GM12878 (cell line): ENCODE measurements around the gene SMPD3. TPM values are rescaled to one million over a fixed set of nuclear protein-coding genes. Genes with fewer than 3 reads are reported as not detected.

ENCODE experiments used
- ATAC-seq: fragments of 200-7000 bp; cut with Tn5 transposase; 3 replicates; pipeline ENCODE4 v1.9.1; 2020; ENCODE audit warnings: mild to moderate bottlenecking, moderate library complexity
- BruUV-seq: library from RNA; stranded (reverse); fragments of 400-500 nt; replicated peaks from 2 replicates; lab custom pipeline; 2021; lab: Mats Ljungman, UMichigan
- CTCF ChIA-PET: fragments of 300-600 bp; sonication (Branson Sonifier 250); formaldehyde crosslinking; extraction: SDS; loops from one replicate; lab custom pipeline; 2021; ENCODE audit warnings: inconsistent platforms; lab: Yijun Ruan, JAX
- POLR2A ChIA-PET: fragments of 350-600 bp; formaldehyde crosslinking; extraction: SDS; loops from one replicate; lab custom pipeline; 2021; ENCODE audit warnings: inconsistent platforms; lab: Charles Lee
- RAD21 ChIA-PET: fragments of 300-600 bp; sonication (Branson Sonifier 250); formaldehyde crosslinking; loops from one replicate; lab custom pipeline; 2023; ENCODE audit warnings: antibody characterized with exemption; ENCODE audit not compliant: unreplicated experiment; lab: Charles Lee
- SMC1A ChIA-PET: fragments of 300-600 bp; sonication (Branson Sonifier 250); formaldehyde crosslinking; loops from one replicate; lab custom pipeline; 2023; ENCODE audit not compliant: unreplicated experiment, uncharacterized antibody; lab: Charles Lee
- DNase-seq: peaks from one replicate; pipeline ENCODE4 v3.0.0-alpha.2; 2011; ENCODE audit warnings: low read depth, low spot score
- FAIRE-seq: peaks from 3 replicates; lab custom pipeline; 2011; peaks lifted over from hg19 to GRCh38; lab: Jason Lieb, UNC
- H2AFZ ChIP-seq: 2 replicates; pipeline ENCODE4 v1.6.0; 2011; ENCODE audit warnings: low read depth, low read length, control low read depth; ENCODE audit not compliant: control insufficient read depth
- H3K27ac ChIP-seq: 2 replicates; pipeline ENCODE4 v1.5.1; 2011; ENCODE audit warnings: control low read depth; ENCODE audit not compliant: control insufficient read depth, insufficient read depth
- H3K27me3 ChIP-seq, 2 experiments: replicated peaks in 1 of 2; 2 replicates each; pipeline versions ENCODE4 v1.6.0 to v1.6.1; 2011; ENCODE audit warnings: low read length in 1 of 2; ENCODE audit not compliant: control insufficient read depth in 2 of 2, insufficient read depth in 2 of 2
- H3K36me3 ChIP-seq, 2 experiments: 2 replicates each; pipeline ENCODE4 v1.5.1; 2011; ENCODE audit warnings: low read length in 1 of 2; ENCODE audit not compliant: control insufficient read depth in 2 of 2, insufficient read depth in 2 of 2
- H3K4me1 ChIP-seq: 2 replicates; pipeline ENCODE4 v1.6.1; 2011; ENCODE audit warnings: mild to moderate bottlenecking, low read length, moderate library complexity, mixed read lengths; ENCODE audit not compliant: control insufficient read depth, insufficient read depth
- H3K4me2 ChIP-seq: 2 replicates; pipeline ENCODE4 v1.6.0; 2011; ENCODE audit warnings: control low read depth; ENCODE audit not compliant: control insufficient read depth, insufficient read depth
- H3K4me3 ChIP-seq: fragments of 200-600 bp; sonication (generic); 2 replicates; pipeline ENCODE4 v1.5.1; 2016
- H3K79me2 ChIP-seq: 2 replicates; pipeline ENCODE4 v1.6.0; 2011; ENCODE audit warnings: low read length; ENCODE audit not compliant: control insufficient read depth, insufficient read depth
- H3K9ac ChIP-seq: 2 replicates; pipeline ENCODE4 v1.8.0; 2011; ENCODE audit warnings: low read length, control low read depth, mixed read lengths; ENCODE audit not compliant: control insufficient read depth, insufficient read depth
- H3K9me3 ChIP-seq: replicated peaks from 3 replicates; pipeline ENCODE4 v1.5.1; 2011; ENCODE audit warnings: mild to moderate bottlenecking, low read length; ENCODE audit not compliant: control insufficient read depth, insufficient read depth
- H4K20me1 ChIP-seq: 2 replicates; pipeline ENCODE4 v1.6.0; 2011; ENCODE audit not compliant: control insufficient read depth, insufficient read depth
- CHD1 ChIP-seq: IDR thresholded peaks from 2 replicates; pipeline ENCODE4 v1.6.1; 2012; ENCODE audit warnings: low read depth, low read length, improper control_type of control experiment
- REST ChIP-seq: IDR thresholded peaks from 2 replicates; pipeline ENCODE4 v1.6.1; 2012; ENCODE audit warnings: mild to moderate bottlenecking, low read depth, low read length
- WGBS: methylation state at CpG from one replicate; pipeline ENCODE4 v1.1.6; 2016; ENCODE audit warnings: low lambda C conversion rate; ENCODE audit not compliant: insufficient replicate concordance, insufficient coverage; ENCODE audit errors: missing lambda C conversion rate; 5-methylcytosine and 5-hydroxymethylcytosine counted together
- in situ Hi-C: fragments of 300-500 bp; cut with MboI; formaldehyde crosslinking; loops from 9 replicates; pipeline ENCODE4 v1.14.3; 2018; ENCODE audit warnings: mixed read lengths
- intact Hi-C: fragments of 100-400 bp; cut with micrococcal nuclease; formaldehyde crosslinking; loops from one replicate; pipeline ENCODE4 v1.14.2; 2022; ENCODE audit not compliant: unreplicated experiment
- polyA plus RNA-seq, 11 experiments: library from polyadenylated mRNA; depleted of rRNA in 4 of 11; unstranded in 6 of 11; stranded (reverse) in 5 of 11; fragments of >200 nt; fragmentation: Nextera tagmentation in 4 of 11; fragmentation: Illumina TruSeq in 1 of 11; extraction: Ambion mirVana in 4 of 11; extraction: Trizol in 1 of 11; gene quantifications; 1 replicate in 1 of 11; 2 replicates in 10 of 11; pipeline versions ENCODE4 v1.2.1 to v1.2.3, GENCODE V29; 2011 to 2016; ENCODE audit warnings: inconsistent platforms in 2 of 11, missing spikeins in 2 of 11, low read depth in 1 of 11
- total RNA-seq, 4 experiments: library from RNA; depleted of rRNA in 3 of 4; stranded (reverse); fragments of >200 nt in 3 of 4; fragmentation: Illumina TruSeq in 1 of 4; extraction: Trizol in 1 of 4; gene quantifications; 2 replicates each; pipeline versions ENCODE4 v1.2.1 to v1.2.3, GENCODE V29; 2013 to 2021

The SMPD3 gene
- total and polyA plus RNA-seq, 10 of the 15 experiments (the other 5 are each of a cell fraction or from before 2014, with no cell fraction given), result 0.04 to 2.0 (median 1.2) TPM

DNA sequence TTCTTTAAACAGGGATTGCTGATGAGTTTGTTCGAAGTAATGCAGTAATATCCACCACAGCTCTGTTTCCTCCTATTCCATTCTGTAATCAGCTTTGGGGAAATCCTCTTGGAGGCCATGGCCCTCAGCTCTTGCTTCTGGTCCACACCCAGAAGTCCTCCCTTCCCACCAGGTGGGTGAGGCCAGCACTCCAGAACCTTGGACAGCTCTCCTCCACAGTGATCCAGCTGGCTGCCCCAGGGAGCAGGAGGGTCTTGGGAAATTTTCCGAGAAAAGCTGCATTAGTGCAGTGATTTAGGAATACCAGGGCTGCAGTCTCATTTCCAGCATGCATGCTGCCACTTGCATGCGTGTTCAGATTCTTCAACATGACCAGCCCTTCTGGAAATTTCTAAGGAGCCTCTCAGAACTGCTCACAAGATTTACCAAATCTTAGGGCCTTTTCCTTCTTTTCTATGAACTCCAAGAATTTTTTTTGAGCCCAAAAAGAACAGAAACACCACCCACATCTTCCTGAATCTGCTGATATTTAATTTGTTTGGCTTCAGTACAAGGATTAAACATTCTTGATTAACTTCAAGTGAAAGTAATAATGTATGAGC is 4.2 kb downstream of the SMPD3 start:
- BruUV-seq, result no TSS peak
- TF ChIP-seq REST, result peak; percentile 94
- TF ChIP-seq CHD1, result no peak
- H3K79me2 ChIP-seq, result no peaks in the 10 kb centered on the region
- no peaks in the 10 kb centered on the region for H4K20me1 ChIP-seq
- RAD21 ChIA-PET, result interaction anchor here (1.1 to 1.7 kb wide), 6 partner anchors 31 to 182 kb away, joined by 3 to 5 read pairs (median 4); no protein-coding TSS in a partner anchor
- no peaks in the 10 kb centered on the region for H3K4me1 ChIP-seq
- H3K4me3 ChIP-seq, result no peak overlapping the region
- no peak overlapping the region for H2AFZ ChIP-seq
- FAIRE-seq (no peak), ATAC-seq (no peak), DNase-seq (no peak)
- POLR2A ChIA-PET, result no interaction called here
- in situ Hi-C loops (no loop called here), intact Hi-C loops (loop anchor here (2.0 kb wide), 1 partner anchor 27 kb away; no protein-coding TSS in a partner anchor)
- H3K4me2 ChIP-seq, result no peak overlapping the region
- 0 out of 4 replicates have a peak, but pooled peaks cover 0 to 2% of the 10 kb centered on the region in 2 experiments for H3K27me3 ChIP-seq
- H3K9me3 ChIP-seq, result no peaks in the 10 kb centered on the region
- CTCF ChIA-PET, result interaction anchor here (0.6 to 7.3 kb wide), 25 partner anchors 8 to 726 kb away, joined by 3 to 82 read pairs (median 4); no protein-coding TSS in a partner anchor
- no peak overlapping the region for H3K27ac ChIP-seq
- SMC1A ChIA-PET, result interaction anchor here (0.6 to 2.6 kb wide), 14 partner anchors 8 to 491 kb away, joined by 3 to 18 read pairs (median 3); no protein-coding TSS in a partner anchor
- no peaks in the 10 kb centered on the region for H3K36me3 ChIP-seq
- no peak overlapping the region for H3K9ac ChIP-seq
- WGBS, result 0% methylated on average over 3 of the region's 3 CpGs
